A673 (cell line): ENCODE measurements around the gene ATRN. TPM values are rescaled to one million over a fixed set of nuclear protein-coding genes. Genes with fewer than 3 reads are reported as not detected.
"Not testable (repeated sequence)": the region's sequence is repeated elsewhere in the genome, so short reads cannot be mapped to it uniquely, and the experiment has no call there.

ENCODE experiments used
- BruUV-seq: library from RNA; stranded (reverse); fragments of 400-500 nt; replicated peaks from 2 replicates; lab custom pipeline; 2021; lab: Mats Ljungman, UMichigan
- CTCF ChIA-PET: fragments of 300-600 bp; sonication (Branson Sonifier 250); formaldehyde crosslinking; loops from one replicate; lab custom pipeline; 2022; ENCODE audit warnings: antibody characterized with exemption; lab: Charles Lee
- POLR2A ChIA-PET: fragments of 300-600 bp; sonication (Branson Sonifier 250); formaldehyde crosslinking; loops from one replicate; lab custom pipeline; 2022; ENCODE audit warnings: antibody characterized with exemption; ENCODE audit not compliant: low non-redundant PET; lab: Charles Lee
- DNase-seq: peaks from one replicate; pipeline ENCODE4 v3.0.0-alpha.2; 2015; ENCODE audit warnings: low spot score
- H3K27ac ChIP-seq: fragments of 200-600 bp; sonication (generic); 2 replicates; pipeline ENCODE4 v1.5.1; 2016; ENCODE audit warnings: mixed run types, low read depth, mild to moderate bottlenecking, mixed read lengths, antibody characterized with exemption, low read length; ENCODE audit not compliant: poor library complexity, severe bottlenecking
- H3K27me3 ChIP-seq: fragments of 200-600 bp; sonication (generic); replicated peaks from 2 replicates; pipeline ENCODE4 v1.6.1; 2017; ENCODE audit warnings: mixed run types, low read depth, mild to moderate bottlenecking, mixed read lengths, antibody characterized with exemption, low read length; ENCODE audit not compliant: insufficient read depth, poor library complexity
- H3K36me3 ChIP-seq: fragments of 200-600 bp; sonication (generic); 2 replicates; pipeline ENCODE4 v1.6.1; 2016; ENCODE audit warnings: mixed run types, mild to moderate bottlenecking, mixed read lengths, antibody characterized with exemption, low read length; ENCODE audit not compliant: insufficient read depth, poor library complexity, severe bottlenecking
- H3K4me1 ChIP-seq: fragments of 200-600 bp; sonication (generic); 2 replicates; pipeline ENCODE4 v1.6.1; 2017; ENCODE audit warnings: mixed run types, mild to moderate bottlenecking, mixed read lengths, antibody characterized with exemption, low read length; ENCODE audit not compliant: insufficient read depth, poor library complexity, severe bottlenecking
- H3K4me3 ChIP-seq: fragments of 200-600 bp; sonication (generic); 2 replicates; pipeline ENCODE4 v1.5.1; 2016; ENCODE audit warnings: low read depth, mixed run types, mild to moderate bottlenecking, mixed read lengths, low read length; ENCODE audit not compliant: poor library complexity, severe bottlenecking
- H3K9me3 ChIP-seq: fragments of 200-600 bp; sonication (generic); 2 replicates; pipeline ENCODE4 v1.6.1; 2016; ENCODE audit warnings: mixed run types, low read depth, mild to moderate bottlenecking, mixed read lengths, antibody characterized with exemption, low read length; ENCODE audit not compliant: poor library complexity, severe bottlenecking
- CTCF ChIP-seq: fragments of 300-800, 200-600 bp; sonication (generic); conservative IDR thresholded peaks from 2 replicates; pipeline ENCODE4 v1.5.1; 2017; ENCODE audit warnings: low read depth, mild to moderate bottlenecking, antibody characterized with exemption, low read length, moderate library complexity, mixed read lengths
- EZH2 ChIP-seq: fragments of 200-600 bp; sonication (generic); IDR thresholded peaks from 2 replicates; pipeline ENCODE4 v1.6.1; 2017; ENCODE audit warnings: borderline replicate concordance, low read depth, mild to moderate bottlenecking, mixed read lengths, antibody characterized with exemption, low read length; ENCODE audit not compliant: poor library complexity, severe bottlenecking
- intact Hi-C: fragments of 100-400 bp; cut with micrococcal nuclease; formaldehyde crosslinking; loops from one replicate; pipeline ENCODE4 v1.10.0; 2022; ENCODE audit not compliant: unreplicated experiment
- total RNA-seq: library from RNA; stranded (reverse); gene quantifications from 2 replicates; pipeline ENCODE4 v1.2.3, GENCODE V29; 2021

Gene ATRN
- total RNA-seq, 1 experiment from 2014 or later = 27.1 TPM

GRCh38 chr20:3592931-3593330 is 122.1 kb downstream of the ATRN start:
- Histone ChIP-seq H3K27ac (no peak overlapping the region), H3K27me3 (no peaks in the 10 kb centered on the region), H3K36me3 (peaks cover 3% of the 10 kb centered on the region), H3K4me1 (no peaks in the 10 kb centered on the region), H3K4me3 (no peak overlapping the region), H3K9me3 (no peaks in the 10 kb centered on the region)
- intact Hi-C loops = no loop called here
- DNase-seq = no peak
- TF ChIP-seq CTCF (no peak), EZH2 (no peak)
- ChIA-PET CTCF (no interaction called here), POLR2A (no interaction called here)
- no TSS peak for BruUV-seq

DNA sequence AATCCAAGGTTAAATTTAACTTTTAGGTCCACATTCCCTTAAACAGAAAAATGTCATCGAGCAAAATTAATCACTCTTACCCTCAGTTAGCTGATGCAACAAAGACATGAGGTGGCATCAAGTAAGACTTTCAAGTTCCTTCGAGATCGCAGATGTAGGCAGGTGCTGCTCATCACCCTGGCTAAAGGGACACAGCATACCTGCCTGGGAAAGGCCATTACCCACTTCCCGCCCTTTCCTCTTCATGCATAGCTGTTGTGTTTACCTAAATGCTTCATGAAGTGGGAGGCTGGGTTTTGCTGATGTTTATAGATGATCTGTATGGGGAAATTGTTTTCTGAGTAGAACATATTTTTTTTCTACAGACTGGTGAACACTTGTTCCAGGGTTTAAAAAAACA is 124.7 kb downstream of the ATRN start:
- TF ChIP-seq EZH2 (no peak), CTCF (no peak)
- no peak overlapping the region for H3K27ac ChIP-seq
- ChIA-PET POLR2A (no interaction called here), CTCF (no interaction called here)
- no peaks in the 10 kb centered on the region for H3K4me1 ChIP-seq
- intact Hi-C loops = no loop called here
- no peaks in the 10 kb centered on the region for H3K9me3 ChIP-seq
- no peak overlapping the region for H3K4me3 ChIP-seq
- H3K27me3 ChIP-seq = no peaks in the 10 kb centered on the region
- peaks cover 15% of the 10 kb centered on the region for H3K36me3 ChIP-seq
- no TSS peak for BruUV-seq
- DNase-seq = no peak

GRCh38 chr20:3603108-3603507 is 132.3 kb downstream of the ATRN start:
- Histone ChIP-seq H3K9me3 (no peaks in the 10 kb centered on the region), H3K4me1 (no peaks in the 10 kb centered on the region), H3K27me3 (no peaks in the 10 kb centered on the region), H3K36me3 (peaks cover 13% of the 10 kb centered on the region), H3K27ac (no peak overlapping the region), H3K4me3 (no peak overlapping the region)
- peak; percentile 6 for DNase-seq
- ChIA-PET CTCF (no interaction called here), POLR2A (no interaction called here)
- intact Hi-C loops = no loop called here
- no peak for TF ChIP-seq EZH2
- BruUV-seq = no TSS peak

DNA sequence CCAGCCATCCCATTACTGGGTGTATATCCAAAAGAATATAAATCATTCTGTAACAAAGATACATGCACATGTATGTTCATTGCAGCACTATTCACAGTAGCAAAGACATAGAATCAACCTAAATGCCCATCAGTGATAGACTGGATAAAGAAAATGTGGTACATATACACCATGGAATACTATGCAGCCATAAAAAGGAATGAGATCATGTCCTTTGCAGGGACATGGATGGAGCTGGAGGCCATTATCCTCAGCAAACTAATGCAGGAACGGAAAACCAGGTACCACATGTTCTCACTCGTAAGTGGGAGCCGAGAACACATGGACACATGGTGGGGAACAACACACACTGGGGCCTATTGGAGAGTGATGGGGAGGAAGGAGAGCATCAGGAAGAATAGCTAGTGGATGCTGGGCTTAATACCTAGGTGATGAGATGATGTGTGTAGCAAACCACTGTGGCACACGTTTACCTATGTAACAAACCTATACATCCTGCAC is 134.6 kb downstream of the ATRN start:
- H3K4me3 ChIP-seq, H3K9me3 ChIP-seq, BruUV-seq, DNase-seq, CTCF ChIA-PET, H3K27me3 ChIP-seq, POLR2A ChIA-PET, intact Hi-C loops, H3K4me1 ChIP-seq, H3K36me3 ChIP-seq, H3K27ac ChIP-seq: not testable (repeated sequence)
